K562 (cell line): ENCODE measurements around the gene CLASP1. TPM values are rescaled to one million over a fixed set of nuclear protein-coding genes. Genes with fewer than 3 reads are reported as not detected.

ENCODE experiments used
- ATAC-seq: fragments of 200-7000 bp; cut with Tn5 transposase; 3 replicates; pipeline ENCODE4 v1.9.1; 2020; ENCODE audit warnings: moderate library complexity
- BruUV-seq: library from RNA; stranded (reverse); fragments of 400-500 nt; replicated peaks from 2 replicates; lab custom pipeline; 2021; lab: Mats Ljungman, UMichigan
- CTCF ChIA-PET: fragments of 300-600 bp; formaldehyde crosslinking; extraction: SDS; loops from one replicate; lab custom pipeline; 2021; ENCODE audit warnings: low intra/inter-chr PET ratio; lab: Yijun Ruan, JAX
- POLR2A ChIA-PET: fragments of 300-600, 350-650 bp; sonication (Branson Sonifier 250); formaldehyde crosslinking; extraction: SDS; loops from one replicate; lab custom pipeline; 2021; ENCODE audit warnings: antibody characterized with exemption, inconsistent platforms; lab: Yijun Ruan, JAX
- DNase-seq, 4 experiments: peaks; one replicate each; pipeline versions ENCODE4 v3.0.0 to v3.0.0-alpha.2; 2011 to 2018; ENCODE audit warnings: low spot score in 3 of 4, mixed read lengths in 3 of 4; ENCODE audit errors: extremely low read depth in 1 of 4
- FAIRE-seq: peaks from 2 replicates; lab custom pipeline; 2011; peaks lifted over from hg19 to GRCh38; lab: Jason Lieb, UNC
- H2AFZ ChIP-seq: 2 replicates; pipeline ENCODE4 v1.6.0; 2011; ENCODE audit warnings: low read depth, low read length, control low read depth, inconsistent platforms
- H3K27ac ChIP-seq: fragments of 200-600 bp; 3 replicates; pipeline ENCODE4 v1.8.0; 2011; ENCODE audit warnings: low read depth, mild to moderate bottlenecking, control low read depth, inconsistent platforms, low read length, moderate library complexity, mixed read lengths; ENCODE audit errors: extremely low read depth
- H3K27me3 ChIP-seq, 2 experiments: fragments of 300-600 bp in 1 of 2; 2 replicates in 1 of 2; 3 replicates in 1 of 2; pipeline versions ENCODE4 v1.6.0 to v1.8.0; 2011; ENCODE audit warnings: inconsistent platforms in 2 of 2, low read length in 2 of 2, mild to moderate bottlenecking in 1 of 2, mixed read lengths in 1 of 2, moderate library complexity in 1 of 2; ENCODE audit not compliant: control insufficient read depth in 2 of 2, insufficient read depth in 2 of 2
- H3K36me3 ChIP-seq: fragments of 300-600 bp; 3 replicates; pipeline ENCODE4 v1.8.0; 2011; ENCODE audit warnings: mild to moderate bottlenecking, low read length, inconsistent platforms; ENCODE audit not compliant: control insufficient read depth, insufficient read depth
- H3K4me1 ChIP-seq, 2 experiments: fragments of 200-600 bp in 1 of 2; replicated peaks in 1 of 2; 2 replicates in 1 of 2; 3 replicates in 1 of 2; pipeline versions ENCODE4 v1.5.1 to v1.8.0; 2011; ENCODE audit warnings: inconsistent platforms in 2 of 2, low read length in 2 of 2, mild to moderate bottlenecking in 1 of 2, mixed read lengths in 1 of 2, moderate library complexity in 1 of 2; ENCODE audit not compliant: control insufficient read depth in 2 of 2, insufficient read depth in 2 of 2
- H3K4me2 ChIP-seq: 2 replicates; pipeline ENCODE4 v1.6.1; 2011; ENCODE audit warnings: low read length, control low read depth, inconsistent platforms, mixed read lengths; ENCODE audit not compliant: insufficient read depth
- H3K4me3 ChIP-seq: fragments of 200-600 bp; sonication (generic), shearing (Covaris generic); 2 replicates; pipeline ENCODE4 v1.5.1; 2016; ENCODE audit warnings: control low read depth, inconsistent platforms
- H3K79me2 ChIP-seq: fragments of 200-600 bp; 3 replicates; pipeline ENCODE4 v1.8.0; 2011; ENCODE audit warnings: low read length, inconsistent platforms; ENCODE audit not compliant: control insufficient read depth, insufficient read depth
- H3K9ac ChIP-seq, 2 experiments: 2 replicates each; pipeline versions ENCODE4 v1.6.0 to v1.6.1; 2011; ENCODE audit warnings: low read depth in 2 of 2, low read length in 2 of 2, control low read depth in 1 of 2, inconsistent platforms in 1 of 2, mild to moderate bottlenecking in 1 of 2, mixed read lengths in 1 of 2; ENCODE audit not compliant: insufficient read depth in 1 of 2
- H3K9me1 ChIP-seq: one replicate; pipeline ENCODE4 v1.6.0; 2011; ENCODE audit warnings: inconsistent platforms, mild to moderate bottlenecking, low read length, moderate library complexity; ENCODE audit not compliant: control insufficient read depth, insufficient read depth
- H3K9me3 ChIP-seq: replicated peaks from 2 replicates; pipeline ENCODE4 v1.5.1; 2011; ENCODE audit warnings: low read depth, low read length, inconsistent platforms; ENCODE audit not compliant: control insufficient read depth, insufficient read depth
- H4K20me1 ChIP-seq: replicated peaks from 2 replicates; pipeline ENCODE4 v1.6.1; 2011; ENCODE audit warnings: low read length, inconsistent platforms, mixed read lengths; ENCODE audit not compliant: control insufficient read depth, insufficient read depth
- MEIS2 ChIP-seq: fragments of 450-650 bp; IDR thresholded peaks from 2 replicates; pipeline ENCODE4 v1.6.1; 2014; ENCODE audit warnings: mild to moderate bottlenecking; ENCODE audit not compliant: partially characterized antibody
- MYNN ChIP-seq, 2 experiments: sonication (generic); formaldehyde crosslinking in 1 of 2; IDR thresholded peaks; 2 replicates each; pipeline versions ENCODE4 v1.5.0 to v1.6.1; 2016 to 2020; ENCODE audit warnings: antibody characterized with exemption in 1 of 2, missing genetic modification reagents in 1 of 2
- TAF1 ChIP-seq: IDR thresholded peaks from 2 replicates; pipeline ENCODE4 v1.6.1; 2011; ENCODE audit warnings: mild to moderate bottlenecking, low read length, moderate library complexity; ENCODE audit not compliant: insufficient read depth, control insufficient read depth, severe bottlenecking; ENCODE audit errors: extremely low read depth
- WHSC1 ChIP-seq: IDR thresholded peaks from one replicate; pipeline ENCODE4 v1.6.1; 2012; ENCODE audit warnings: low read length, control low read depth, inconsistent platforms
- ZNF3 ChIP-seq: fragments of 250-450 bp; sonication (Bioruptor Pico); IDR thresholded peaks from 2 replicates; pipeline ENCODE4 v1.5.0; 2021; ENCODE audit warnings: mild to moderate bottlenecking, moderate library complexity
- ZNF311 ChIP-seq: fragments of 250-450 bp; sonication (Bioruptor Pico); IDR thresholded peaks from 2 replicates; pipeline ENCODE4 v1.4.0; 2020; ENCODE audit warnings: mild to moderate bottlenecking, moderate library complexity
- WGBS: fragments of 100-300 bp; shearing (Covaris generic); methylation state at CpG from one replicate; pipeline ENCODE4 v1.1.6; 2016; ENCODE audit warnings: low coverage, mixed read lengths; ENCODE audit not compliant: insufficient coverage; ENCODE audit errors: missing lambda C conversion rate; 5-methylcytosine and 5-hydroxymethylcytosine counted together
- in situ Hi-C: fragments of 300-500 bp; cut with MboI; formaldehyde crosslinking; loops from 4 replicates; pipeline ENCODE4 v1.15.0; 2018; ENCODE audit warnings: inconsistent platforms, mixed read lengths
- intact Hi-C: fragments of 100-400 bp; cut with micrococcal nuclease; formaldehyde crosslinking; loops from 2 replicates; pipeline ENCODE4 v1.14.2; 2022
- polyA plus RNA-seq, 8 experiments: library from polyadenylated mRNA; depleted of rRNA in 4 of 8; stranded (reverse) in 5 of 8; unstranded in 3 of 8; fragments of >200 nt; fragmentation: Nextera tagmentation in 2 of 8; fragmentation: Illumina TruSeq in 1 of 8; extraction: Ambion mirVana in 2 of 8; extraction: Trizol in 1 of 8; gene quantifications; 2 replicates each; pipeline versions ENCODE4 v1.2.1 to v1.2.3, GENCODE V29; 2011 to 2014; ENCODE audit warnings: inconsistent platforms in 1 of 8, missing spikeins in 1 of 8
- total RNA-seq, 7 experiments: library from RNA; depleted of rRNA in 6 of 7; stranded (reverse); fragments of >200 nt in 6 of 7; fragmentation: Illumina TruSeq in 2 of 7; extraction: Trizol in 2 of 7; gene quantifications; 2 replicates each; pipeline versions ENCODE4 v1.2.1 to v1.2.3, GENCODE V29; 2011 to 2021; ENCODE audit warnings: low replicate concordance in 1 of 7
- TF ChIP-seq, protein P1 (sequence below): fragments of 250-450 bp; sonication (Bioruptor Pico); IDR thresholded peaks from 2 replicates; pipeline ENCODE4 v1.6.1; 2021; ENCODE audit warnings: mild to moderate bottlenecking

CLASP1 gene
- total and polyA plus RNA-seq, 9 of the 15 experiments (the other 6 are each of a cell fraction or from before 2014, with no cell fraction given): 1.7 to 40.3 (median 20.7) TPM

DNA sequence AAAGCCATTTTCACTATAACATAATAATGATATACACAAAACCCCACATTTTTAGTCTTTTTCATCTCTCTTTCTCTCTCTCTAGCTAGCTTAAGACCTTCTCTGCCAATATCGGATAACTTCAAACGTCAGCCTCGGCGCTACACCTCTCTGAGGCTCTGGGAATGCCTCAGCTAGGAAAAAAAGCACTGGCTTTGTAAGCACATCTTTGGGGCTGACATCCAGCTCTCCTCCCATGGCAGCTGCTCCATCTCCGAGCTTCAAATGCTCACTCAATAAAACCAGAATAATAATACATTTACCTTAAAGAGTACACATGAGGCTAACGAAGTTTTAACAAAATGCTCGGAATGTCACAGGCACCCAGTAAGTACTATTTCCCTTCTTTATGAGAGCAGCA is 107.8 kb downstream of the CLASP1 start (continued):
- TF ChIP-seq MEIS2 (no peak), MYNN (IDR thresholded peaks at IDR 0.05) (no peak), MYNN (CRISPR knock-in tag; IDR thresholded peaks at IDR 0.05) (no peak), TAF1 (no peak), ZNF311 (CRISPR knock-in tag) (no peak)

DNA sequence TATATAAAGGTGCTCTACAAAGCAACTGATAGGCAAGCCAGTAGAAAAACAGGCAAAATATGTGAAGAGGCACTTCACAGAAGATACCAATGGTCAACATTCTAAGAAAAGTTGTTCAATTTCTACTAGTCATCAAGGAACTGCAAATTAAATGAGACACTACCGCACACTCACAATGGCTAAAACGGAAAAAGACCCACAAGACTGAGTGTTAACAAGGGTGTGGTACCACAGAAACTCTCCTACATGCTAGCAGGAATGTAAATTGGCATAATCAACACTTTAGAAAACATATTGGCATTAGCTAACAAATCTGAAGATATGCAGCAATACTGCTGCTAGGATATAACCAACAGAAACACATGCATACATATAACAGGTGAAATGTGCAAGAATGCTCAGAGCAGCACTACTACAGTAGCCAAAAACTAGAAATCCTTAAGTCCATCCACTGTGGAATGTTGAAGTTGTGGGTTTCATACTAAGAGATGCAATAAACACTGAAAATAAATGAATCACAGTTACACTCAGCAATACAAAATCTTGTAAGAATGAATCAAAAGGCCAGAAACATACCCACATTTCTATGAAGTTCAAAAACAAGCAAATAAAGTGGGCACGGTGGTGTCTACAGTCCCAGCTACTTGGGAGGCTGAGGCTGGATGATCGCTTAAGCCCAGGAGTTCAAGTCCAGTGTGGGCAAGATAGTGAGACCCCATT is 109.4 kb downstream of the CLASP1 start:
- no peak overlapping the region for H3K4me3 ChIP-seq
- no peaks in the 10 kb centered on the region for H3K9me3 ChIP-seq
- H3K9ac ChIP-seq: no peak overlapping the region
- in situ Hi-C loops (loop anchor here (10.0 kb wide), 1 partner anchor 1675 kb away; no protein-coding TSS in a partner anchor), intact Hi-C loops (no loop called here)
- WGBS: 57% methylated on average over 4 of the region's 4 CpGs
- no peak for TF ChIP-seq WHSC1
- peak; percentile 75; the same call in 1 of the 2 replicates for TF ChIP-seq ZNF3 (CRISPR knock-in tag)
- TF ChIP-seq, protein P1, sequence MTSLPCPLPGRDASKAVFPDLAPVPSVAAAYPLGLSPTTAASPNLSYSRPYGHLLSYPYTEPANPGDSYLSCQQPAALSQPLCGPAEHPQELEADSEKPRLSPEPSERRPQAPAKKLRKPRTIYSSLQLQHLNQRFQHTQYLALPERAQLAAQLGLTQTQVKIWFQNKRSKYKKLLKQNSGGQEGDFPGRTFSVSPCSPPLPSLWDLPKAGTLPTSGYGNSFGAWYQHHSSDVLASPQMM (CRISPR knock-in tag): no peak
- DNase-seq (no peak), FAIRE-seq (no peak), ATAC-seq (no peak)
- no TSS peak for BruUV-seq
- H3K36me3 ChIP-seq: no peaks in the 10 kb centered on the region
- ChIA-PET POLR2A (interaction anchor here (2.0 to 2.3 kb wide), 2 partner anchors 9 to 16 kb away, joined by 4 to 16 read pairs; partner anchors contain the start of gene RNU4ATAC), CTCF (no interaction called here)
- 0 out of 2 replicates have a peak, but pooled peaks cover 4% of the 10 kb centered on the region for H4K20me1 ChIP-seq
- no peaks in the 10 kb centered on the region for H3K27me3 ChIP-seq
- no peak overlapping the region for H2AFZ ChIP-seq
- H3K4me1 ChIP-seq: peaks cover 14 to 17% of the 10 kb centered on the region in 2 experiments; a peak in 4 of 5 replicates
- H3K4me2 ChIP-seq: no peak overlapping the region
- H3K9me1 ChIP-seq: no peaks in the 10 kb centered on the region
- peaks cover 55% of the 10 kb centered on the region for H3K79me2 ChIP-seq
- H3K27ac ChIP-seq: no peak overlapping the region
